ENCODE results near the gene VANGL2.
"Not testable (repeated sequence)": the region's sequence is repeated elsewhere in the genome, so short reads cannot be mapped to it uniquely, and the experiment has no call there.

DNA sequence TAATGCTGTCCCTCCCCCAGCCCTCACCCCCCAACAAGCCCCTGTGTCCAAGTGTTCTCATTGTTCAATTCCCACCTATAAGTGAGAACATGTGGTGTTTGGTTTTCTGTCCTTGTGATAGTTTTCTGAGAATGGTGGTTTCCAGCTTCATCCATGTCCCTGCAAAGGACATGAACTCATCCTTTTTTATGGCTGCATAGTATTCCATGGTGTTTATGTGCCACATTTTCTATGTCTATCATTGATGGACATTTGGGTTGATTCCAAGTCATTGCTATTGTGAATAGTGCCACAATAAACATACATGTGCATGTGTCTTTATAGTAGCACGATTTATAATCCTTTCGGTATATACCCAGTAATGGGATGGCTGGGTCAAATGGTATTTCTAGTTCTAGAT lies 15.6 kb upstream of the VANGL2 start:
- TF ChIP-seq, protein P1, sequence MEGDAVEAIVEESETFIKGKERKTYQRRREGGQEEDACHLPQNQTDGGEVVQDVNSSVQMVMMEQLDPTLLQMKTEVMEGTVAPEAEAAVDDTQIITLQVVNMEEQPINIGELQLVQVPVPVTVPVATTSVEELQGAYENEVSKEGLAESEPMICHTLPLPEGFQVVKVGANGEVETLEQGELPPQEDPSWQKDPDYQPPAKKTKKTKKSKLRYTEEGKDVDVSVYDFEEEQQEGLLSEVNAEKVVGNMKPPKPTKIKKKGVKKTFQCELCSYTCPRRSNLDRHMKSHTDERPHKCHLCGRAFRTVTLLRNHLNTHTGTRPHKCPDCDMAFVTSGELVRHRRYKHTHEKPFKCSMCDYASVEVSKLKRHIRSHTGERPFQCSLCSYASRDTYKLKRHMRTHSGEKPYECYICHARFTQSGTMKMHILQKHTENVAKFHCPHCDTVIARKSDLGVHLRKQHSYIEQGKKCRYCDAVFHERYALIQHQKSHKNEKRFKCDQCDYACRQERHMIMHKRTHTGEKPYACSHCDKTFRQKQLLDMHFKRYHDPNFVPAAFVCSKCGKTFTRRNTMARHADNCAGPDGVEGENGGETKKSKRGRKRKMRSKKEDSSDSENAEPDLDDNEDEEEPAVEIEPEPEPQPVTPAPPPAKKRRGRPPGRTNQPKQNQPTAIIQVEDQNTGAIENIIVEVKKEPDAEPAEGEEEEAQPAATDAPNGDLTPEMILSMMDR (conservative IDR thresholded peaks at IDR 0.05; ENCODE audit: low read depth, low read length) = not testable (repeated sequence)
- not testable (repeated sequence) for TF ChIP-seq MXI1 (IDR thresholded peaks at IDR 0.05; ENCODE audit: borderline replicate concordance, low read depth, low read length); POLR2A (IDR thresholded peaks at IDR 0.05; ENCODE audit: low read depth, low read length); RCOR1 (IDR thresholded peaks at IDR 0.05; ENCODE audit: insufficient replicate concordance, low read length); RFX5 (IDR thresholded peaks at IDR 0.05; ENCODE audit: low read depth, low read length)
- TF ChIP-seq, protein P2, sequence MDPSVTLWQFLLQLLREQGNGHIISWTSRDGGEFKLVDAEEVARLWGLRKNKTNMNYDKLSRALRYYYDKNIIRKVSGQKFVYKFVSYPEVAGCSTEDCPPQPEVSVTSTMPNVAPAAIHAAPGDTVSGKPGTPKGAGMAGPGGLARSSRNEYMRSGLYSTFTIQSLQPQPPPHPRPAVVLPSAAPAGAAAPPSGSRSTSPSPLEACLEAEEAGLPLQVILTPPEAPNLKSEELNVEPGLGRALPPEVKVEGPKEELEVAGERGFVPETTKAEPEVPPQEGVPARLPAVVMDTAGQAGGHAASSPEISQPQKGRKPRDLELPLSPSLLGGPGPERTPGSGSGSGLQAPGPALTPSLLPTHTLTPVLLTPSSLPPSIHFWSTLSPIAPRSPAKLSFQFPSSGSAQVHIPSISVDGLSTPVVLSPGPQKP (IDR thresholded peaks at IDR 0.05; ENCODE audit: borderline replicate concordance, low read depth, low read length) = not testable (repeated sequence)

Data from IMR-90 (cell line).